ENCODE measurements around the gene SLC30A7.

Gene SLC30A7

DNA sequence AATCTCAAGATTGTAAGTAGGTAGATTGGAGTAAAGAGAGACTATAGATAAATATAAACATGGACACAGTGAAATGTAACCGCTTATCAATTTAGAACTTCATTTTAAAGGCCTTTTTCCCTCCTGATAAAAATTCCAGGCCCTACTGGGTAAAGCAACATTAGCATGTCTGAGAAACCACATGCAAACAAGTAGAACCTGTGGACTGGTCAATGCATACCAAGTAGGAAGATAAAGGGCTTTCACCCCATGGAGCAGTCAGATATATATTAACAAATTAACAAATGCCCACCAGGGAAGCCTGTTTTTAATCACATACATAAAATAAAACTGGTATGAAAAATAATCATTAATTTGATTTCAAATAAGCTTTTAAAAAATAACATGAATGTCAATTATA lies 121.6 kb downstream of the SLC30A7 start:
- Histone ChIP-seq H3K27me3 (ENCODE audit: control insufficient read depth, low read length) (no peaks in the 10 kb centered on the region), H3K9me2 (replicated peaks; ENCODE audit: control insufficient read depth, low read length) (no peaks in the 10 kb centered on the region), H3K4me3 (ENCODE audit: low read length) (no peak overlapping the region), H3K4me1 (ENCODE audit: control insufficient read depth, low read length) (no peaks in the 10 kb centered on the region), H3K36me3 (ENCODE audit: control insufficient read depth, low read length) (peaks cover 80% of the 10 kb centered on the region), H3K9me3 (ENCODE audit: control insufficient read depth, insufficient read depth, low read length) (no peaks in the 10 kb centered on the region), H3F3A (ENCODE audit: control insufficient read depth, insufficient read depth) (no peaks in the 10 kb centered on the region), H3K79me2 (ENCODE audit: control insufficient read depth, low read length) (no peaks in the 10 kb centered on the region), H3K27ac (ENCODE audit: low read depth, low read length) (no peak overlapping the region), H3K4me2 (ENCODE audit: low read length) (no peak overlapping the region), H4K20me1 (ENCODE audit: control insufficient read depth, insufficient read depth, low read depth, low read length) (no peaks in the 10 kb centered on the region)
- TF ChIP-seq EZH2phosphoT487 (IDR thresholded peaks at IDR 0.05; ENCODE audit: borderline replicate concordance, low read length), result no peak
- TF ChIP-seq, protein P1, sequence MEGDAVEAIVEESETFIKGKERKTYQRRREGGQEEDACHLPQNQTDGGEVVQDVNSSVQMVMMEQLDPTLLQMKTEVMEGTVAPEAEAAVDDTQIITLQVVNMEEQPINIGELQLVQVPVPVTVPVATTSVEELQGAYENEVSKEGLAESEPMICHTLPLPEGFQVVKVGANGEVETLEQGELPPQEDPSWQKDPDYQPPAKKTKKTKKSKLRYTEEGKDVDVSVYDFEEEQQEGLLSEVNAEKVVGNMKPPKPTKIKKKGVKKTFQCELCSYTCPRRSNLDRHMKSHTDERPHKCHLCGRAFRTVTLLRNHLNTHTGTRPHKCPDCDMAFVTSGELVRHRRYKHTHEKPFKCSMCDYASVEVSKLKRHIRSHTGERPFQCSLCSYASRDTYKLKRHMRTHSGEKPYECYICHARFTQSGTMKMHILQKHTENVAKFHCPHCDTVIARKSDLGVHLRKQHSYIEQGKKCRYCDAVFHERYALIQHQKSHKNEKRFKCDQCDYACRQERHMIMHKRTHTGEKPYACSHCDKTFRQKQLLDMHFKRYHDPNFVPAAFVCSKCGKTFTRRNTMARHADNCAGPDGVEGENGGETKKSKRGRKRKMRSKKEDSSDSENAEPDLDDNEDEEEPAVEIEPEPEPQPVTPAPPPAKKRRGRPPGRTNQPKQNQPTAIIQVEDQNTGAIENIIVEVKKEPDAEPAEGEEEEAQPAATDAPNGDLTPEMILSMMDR (IDR thresholded peaks at IDR 0.05; ENCODE audit: low read depth, low read length, poor library complexity, severe bottlenecking), result no peak

DNA sequence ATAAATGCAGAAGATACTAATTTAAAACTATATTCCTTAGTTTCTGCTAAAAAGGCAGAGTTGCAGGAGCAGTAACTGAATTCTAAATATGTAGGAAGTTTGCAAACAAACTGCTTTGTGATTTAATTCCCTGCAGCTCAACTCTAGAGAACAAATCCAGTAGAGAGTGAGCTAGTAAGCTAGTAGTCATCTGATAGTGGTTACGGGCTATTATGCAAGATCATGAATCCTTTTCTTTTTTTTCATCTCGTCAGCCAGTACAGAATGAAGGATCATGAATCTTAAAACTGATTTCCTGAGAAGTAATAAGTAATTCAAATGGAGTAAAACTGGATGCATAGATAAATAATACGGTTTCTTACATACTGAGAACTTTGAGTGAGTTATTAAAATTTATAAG lies 126.4 kb downstream of the SLC30A7 start:
- peaks cover 67% of the 10 kb centered on the region for H3K36me3 ChIP-seq (ENCODE audit: control insufficient read depth, low read length)
- H3K27ac ChIP-seq (ENCODE audit: low read depth, low read length), result no peak overlapping the region
- no peak for TF ChIP-seq EZH2phosphoT487 (IDR thresholded peaks at IDR 0.05; ENCODE audit: borderline replicate concordance, low read length)
- TF ChIP-seq, protein P1 (IDR thresholded peaks at IDR 0.05; ENCODE audit: low read depth, low read length, poor library complexity, severe bottlenecking), result no peak
- H3K79me2 ChIP-seq (ENCODE audit: control insufficient read depth, low read length), result peaks cover 42% of the 10 kb centered on the region
- H4K20me1 ChIP-seq (ENCODE audit: control insufficient read depth, insufficient read depth, low read depth, low read length), result no peaks in the 10 kb centered on the region
- no peak overlapping the region for H3K4me2 ChIP-seq (ENCODE audit: low read length)
- no peaks in the 10 kb centered on the region for H3K27me3 ChIP-seq (ENCODE audit: control insufficient read depth, low read length)
- H3F3A ChIP-seq (ENCODE audit: control insufficient read depth, insufficient read depth), result no peaks in the 10 kb centered on the region
- no peaks in the 10 kb centered on the region for H3K9me2 ChIP-seq (replicated peaks; ENCODE audit: control insufficient read depth, low read length)
- no peaks in the 10 kb centered on the region for H3K9me3 ChIP-seq (ENCODE audit: control insufficient read depth, insufficient read depth, low read length)
- peaks cover 22% of the 10 kb centered on the region for H3K4me1 ChIP-seq (ENCODE audit: control insufficient read depth, low read length)
- no peak overlapping the region for H3K4me3 ChIP-seq (ENCODE audit: low read length)

DNA sequence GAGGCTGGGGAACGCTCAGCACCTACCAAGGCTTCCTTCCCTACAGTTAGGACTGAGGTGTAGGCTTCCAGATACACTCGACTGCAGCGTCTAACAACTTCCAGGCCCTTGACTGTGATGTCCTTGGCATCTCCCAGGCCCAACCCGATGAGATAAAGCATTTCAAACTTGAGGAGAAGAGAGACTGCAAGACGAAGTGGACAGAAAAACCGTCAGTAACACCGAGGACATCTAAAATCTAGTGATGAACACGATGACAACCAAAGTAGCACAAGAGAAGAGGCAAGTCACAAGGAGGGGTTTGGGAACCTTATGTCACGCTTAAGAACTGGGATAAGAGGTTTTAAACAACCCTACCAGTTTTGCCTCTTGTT lies 129.4 kb downstream of the SLC30A7 start:
- H3K4me1 ChIP-seq (ENCODE audit: control insufficient read depth, low read length), result peaks cover 40% of the 10 kb centered on the region
- no peak for TF ChIP-seq EZH2phosphoT487 (IDR thresholded peaks at IDR 0.05; ENCODE audit: borderline replicate concordance, low read length)
- TF ChIP-seq, protein P1 (IDR thresholded peaks at IDR 0.05; ENCODE audit: low read depth, low read length, poor library complexity, severe bottlenecking), result no peak
- H3K9me2 ChIP-seq (replicated peaks; ENCODE audit: control insufficient read depth, low read length), result no peaks in the 10 kb centered on the region
- H3K36me3 ChIP-seq (ENCODE audit: control insufficient read depth, low read length), result peaks cover 64% of the 10 kb centered on the region
- H3F3A ChIP-seq (ENCODE audit: control insufficient read depth, insufficient read depth), result no peaks in the 10 kb centered on the region
- H3K27me3 ChIP-seq (ENCODE audit: control insufficient read depth, low read length), result no peaks in the 10 kb centered on the region
- no peaks in the 10 kb centered on the region for H3K9me3 ChIP-seq (ENCODE audit: control insufficient read depth, insufficient read depth, low read length)
- H4K20me1 ChIP-seq (ENCODE audit: control insufficient read depth, insufficient read depth, low read depth, low read length), result no peaks in the 10 kb centered on the region
- H3K4me3 ChIP-seq (ENCODE audit: low read length), result peak overlapping the region; percentile 84
- peaks cover 71% of the 10 kb centered on the region for H3K79me2 ChIP-seq (ENCODE audit: control insufficient read depth, low read length)
- peak overlapping the region; percentile 77 for H3K4me2 ChIP-seq (ENCODE audit: low read length)
- H3K27ac ChIP-seq (ENCODE audit: low read depth, low read length), result peak overlapping the region; percentile 10; the same call in 1 of the 2 replicates

Measured in DOHH2 (cell line).